GM19239 (cell line): ENCODE results near the gene CD163.
A peak's percentile ranks its signal among the peaks of the same experiment; 100 is the strongest.
"Not testable (repeated sequence)": the region's sequence is repeated elsewhere in the genome, so short reads cannot be mapped to it uniquely, and the experiment has no call there.

Experiments used
- DNase-seq: peaks from one replicate; pipeline ENCODE4 v3.0.0; 2011; ENCODE audit warnings: low spot score; ENCODE audit not compliant: insufficient read length
- FAIRE-seq: peaks from 2 replicates; lab custom pipeline; 2011; peaks lifted over from hg19 to GRCh38; lab: Jason Lieb, UNC

CD163 gene

DNA sequence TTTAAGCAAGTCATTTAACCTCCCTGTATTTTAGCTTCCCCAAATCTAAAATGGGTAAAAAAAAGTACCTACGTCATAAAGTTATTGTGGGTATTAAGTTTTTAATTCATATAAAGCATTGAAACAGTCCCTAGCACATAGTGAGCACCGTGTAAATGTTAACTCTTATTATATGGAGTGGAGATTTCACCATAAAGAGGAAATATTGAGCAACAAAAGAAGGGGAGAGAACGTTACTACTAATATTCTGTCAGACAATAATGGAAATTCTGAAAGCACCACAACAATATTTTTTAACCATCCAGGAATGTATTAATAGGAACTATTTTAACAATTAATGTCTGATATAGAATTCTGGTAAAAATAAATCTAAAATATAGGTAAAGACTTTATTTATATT lies 51.8 kb downstream of the CD163 start:
- DNase-seq (no peak), FAIRE-seq (no peak)

- no peak for FAIRE-seq
- DNase-seq: no peak
Measured at GRCh38 chr12:7450667-7451066, 52.9 kb downstream of the CD163 start.

DNA sequence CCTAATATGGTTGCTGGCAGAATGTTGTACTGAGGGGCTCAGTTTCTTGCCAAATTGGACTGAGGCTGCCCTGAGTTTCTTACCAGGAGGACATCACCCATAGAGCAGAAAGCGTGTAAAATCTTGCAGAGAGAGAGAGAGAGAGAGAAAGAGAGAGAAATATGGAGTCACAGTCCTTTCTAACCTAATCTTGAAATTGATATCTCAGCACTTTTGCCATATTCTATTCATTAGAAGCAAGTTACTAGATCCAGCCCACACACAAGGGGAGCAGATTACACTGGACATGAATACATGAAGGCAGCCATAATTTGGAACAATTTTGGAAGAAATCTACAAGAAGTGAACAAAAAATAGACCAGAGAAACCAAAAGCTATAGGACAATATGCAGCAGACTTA lies 55.5 kb downstream of the CD163 start:
- FAIRE-seq: no peak
- DNase-seq: no peak

DNA sequence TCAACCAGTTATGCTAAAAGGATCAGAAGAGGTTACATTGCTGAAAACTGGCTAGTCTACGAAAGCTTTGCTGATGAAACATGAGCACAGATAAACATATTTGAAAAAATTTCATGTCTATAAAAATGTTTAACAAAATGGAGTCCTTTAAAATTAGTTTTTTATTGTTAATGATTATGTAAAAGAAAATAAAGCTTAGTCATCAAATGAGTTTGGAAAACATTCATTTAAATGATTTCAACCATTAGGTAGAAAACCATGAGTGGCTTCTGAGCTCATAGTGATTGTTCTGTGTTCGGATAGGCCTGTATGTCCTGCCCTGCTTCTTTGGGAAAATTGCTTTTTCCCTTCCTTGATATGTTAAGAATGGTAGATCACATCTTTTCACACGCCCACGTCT lies 59.0 kb downstream of the CD163 start:
- FAIRE-seq (no peak), DNase-seq (no peak)

DNA sequence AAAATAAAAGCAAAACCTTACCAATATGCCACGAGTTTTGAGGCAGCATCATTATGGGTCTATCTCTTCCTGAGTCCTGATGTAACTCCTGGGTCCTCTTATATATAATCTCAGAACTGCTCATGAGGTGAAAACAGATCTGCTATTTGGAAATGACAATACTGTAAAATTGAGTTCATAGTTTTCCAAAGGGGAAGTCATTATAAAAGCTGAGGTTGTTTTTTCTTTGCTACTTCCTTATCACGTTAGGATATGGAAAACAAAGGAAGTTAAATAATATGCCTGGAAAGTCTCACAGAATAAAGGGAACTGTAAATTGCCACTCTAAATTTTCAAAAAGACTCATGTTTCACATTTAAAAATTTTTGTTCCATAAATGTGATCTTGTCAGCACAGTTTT lies 59.5 kb downstream of the CD163 start, which contains the start of gene CD163L1:
Gene CD163L1, minus strand, starts transcription at position 78 of the 400 bp plus-strand sequence. Its CDS starts 26 bp downstream, at position 52.
- DNase-seq (no peak), FAIRE-seq (no peak)

DNA sequence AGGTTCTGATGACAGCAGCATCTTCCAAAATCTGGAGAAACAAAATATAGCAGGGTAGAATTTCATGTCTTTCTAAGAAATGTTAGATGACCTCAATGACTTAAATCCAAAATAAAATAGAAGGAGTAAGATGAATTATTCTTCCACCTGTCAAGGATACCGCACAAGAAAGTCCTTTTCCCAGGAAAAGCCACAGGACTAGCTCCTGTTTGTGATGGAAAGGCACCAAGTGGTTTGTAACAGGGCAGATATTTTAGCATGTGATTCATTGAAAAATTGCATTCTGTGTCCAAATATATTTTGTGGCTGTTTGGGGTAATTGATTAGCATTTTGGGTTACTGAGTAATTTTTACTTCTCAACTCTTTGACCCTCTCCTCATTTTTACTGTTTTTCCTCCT lies 62.4 kb downstream of the CD163 start:
- FAIRE-seq (no peak), DNase-seq (no peak)

DNA sequence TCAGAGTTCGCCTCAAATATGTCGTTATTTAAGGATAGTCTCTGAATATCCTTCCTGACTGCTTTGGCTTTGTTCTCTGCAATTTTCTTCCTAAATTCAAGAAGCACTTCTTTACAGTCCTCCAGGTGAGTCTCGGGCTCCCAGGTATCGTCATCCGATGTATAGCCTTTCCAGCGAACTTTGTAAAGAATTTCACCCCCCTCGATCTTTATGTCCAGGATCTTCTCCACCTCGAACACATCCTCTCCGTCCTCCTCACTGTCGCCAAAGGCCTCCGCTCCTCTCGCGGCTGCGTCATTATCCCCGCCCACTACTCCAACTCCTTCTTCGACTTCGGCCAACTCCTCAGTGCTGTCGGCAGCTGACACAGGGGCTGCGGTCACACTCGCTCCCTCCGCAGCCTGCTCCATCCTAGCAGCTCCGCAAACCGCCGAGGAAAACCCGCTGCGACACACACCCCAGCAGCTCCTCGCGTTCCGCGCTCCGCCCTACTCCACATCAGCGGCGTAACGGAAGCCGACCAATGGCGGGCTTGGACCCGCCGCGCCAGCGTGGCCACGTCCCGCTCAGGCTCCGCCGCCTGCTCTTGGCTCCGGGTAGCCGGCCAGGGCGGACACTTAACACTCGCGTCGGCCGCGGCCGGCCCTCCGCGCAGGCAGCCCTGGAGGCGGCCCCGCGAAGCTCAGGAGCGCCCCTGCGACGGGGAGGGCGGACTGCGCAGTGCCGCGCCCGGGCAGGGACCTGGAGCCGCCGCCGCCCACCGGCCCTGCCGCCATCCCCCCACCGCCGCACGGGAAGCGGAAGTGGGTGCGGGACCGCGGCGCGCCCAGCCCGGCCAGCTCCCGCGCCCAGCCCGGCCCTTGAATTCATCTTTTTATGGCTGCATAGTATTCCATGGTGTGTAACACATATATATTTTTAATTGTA lies 63.7 kb downstream of the CD163 start:
- DNase-seq: no peak
- no peak for FAIRE-seq

DNA sequence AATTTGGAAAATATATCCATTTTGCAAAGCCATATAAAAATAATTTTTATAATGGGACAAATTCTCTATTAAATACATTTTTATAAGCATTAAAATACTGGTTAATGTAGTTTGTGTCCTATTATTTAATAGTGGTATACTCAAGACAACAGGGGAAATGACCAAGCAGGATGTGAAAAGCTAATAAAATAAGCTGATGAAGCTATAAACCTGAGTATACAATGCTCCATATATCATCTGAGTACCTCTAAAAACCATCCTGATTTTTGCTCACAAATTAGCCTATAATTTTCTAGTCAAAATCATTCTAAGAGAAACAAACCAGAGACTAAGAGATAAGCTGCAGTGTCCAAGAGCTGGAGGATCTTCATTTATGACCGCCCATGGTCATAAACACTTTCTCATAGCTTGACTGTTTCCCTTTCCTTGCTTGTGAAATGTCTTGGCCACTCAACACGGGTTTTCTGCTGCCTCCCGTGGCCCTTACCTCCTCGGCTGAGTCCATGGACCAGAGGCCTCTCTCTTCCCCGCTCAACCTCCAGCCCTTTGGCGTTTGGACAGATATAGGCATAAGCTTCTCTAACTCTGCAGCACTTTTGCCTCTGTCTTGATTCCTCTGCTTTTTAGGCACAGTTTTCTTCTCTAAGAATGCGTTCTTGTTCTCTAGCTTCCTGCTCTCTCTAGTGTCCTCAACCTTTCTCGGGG lies 65.1 kb downstream of the CD163 start:
- FAIRE-seq: peak; percentile 80
- DNase-seq: not testable (repeated sequence)

GRCh38 chr12:7437494-7437893 lies 66.1 kb downstream of the CD163 start:
- DNase-seq, FAIRE-seq: not testable (repeated sequence)

DNA sequence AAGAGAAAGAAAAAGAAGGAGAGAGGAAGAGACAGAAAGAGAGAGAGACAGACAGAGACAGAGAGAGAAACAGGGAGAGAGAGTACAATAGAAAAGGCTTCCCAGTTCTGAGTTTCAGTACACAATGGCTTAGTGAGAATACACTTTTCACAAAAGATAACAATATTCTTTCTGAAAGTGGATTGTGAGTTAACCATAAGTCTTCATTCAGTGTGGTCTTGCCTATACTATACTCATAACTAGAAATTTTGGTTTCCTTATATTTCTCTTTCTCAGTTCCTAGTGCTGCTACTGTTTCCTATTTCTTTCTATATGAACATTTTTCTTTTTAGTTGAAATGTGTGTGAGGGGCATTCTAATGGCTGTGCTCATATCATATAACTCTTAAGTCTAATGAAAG lies 68.9 kb downstream of the CD163 start:
- DNase-seq (no peak), FAIRE-seq (no peak)

GRCh38 chr12:7433276-7433822 lies 70.2 kb downstream of the CD163 start:
- FAIRE-seq (no peak), DNase-seq (no peak)

GRCh38 chr12:7431993-7432685 lies 71.4 kb downstream of the CD163 start:
- FAIRE-seq: no peak

More at GRCh38 chr12:7431993-7432685, 71.4 kb downstream of the CD163 start:
- DNase-seq: no peak
